Cardiac muscle cell (in vitro differentiated cells and primary cell): Measurements from ENCODE around the gene ITGB1. TPM values are rescaled to one million over a fixed set of nuclear protein-coding genes. Genes with fewer than 3 reads are reported as not detected.

ENCODE experiments used
- DNase-seq, 2 donors: peaks; one replicate each; pipeline versions ENCODE4 v3.0.0 to v3.0.0-alpha.2; 2010 to 2017; ENCODE audit warnings: low read depth in 1 of 2, low spot score in 1 of 2
- H3K27ac ChIP-seq: fragments of 200-600 bp; sonication (generic); 2 replicates; pipeline ENCODE4 v1.5.1; 2016
- H3K27me3 ChIP-seq: fragments of 200-600 bp; sonication (generic); 2 replicates; pipeline ENCODE4 v1.6.0; 2016; ENCODE audit warnings: control low read depth
- H3K36me3 ChIP-seq: fragments of 200-600 bp; sonication (generic); 2 replicates; pipeline ENCODE4 v1.5.1; 2016; ENCODE audit warnings: control low read depth
- H3K4me1 ChIP-seq: fragments of 200-600 bp; sonication (generic); 2 replicates; pipeline ENCODE4 v1.8.1; 2017; ENCODE audit warnings: low read depth, mild to moderate bottlenecking, mixed run types
- H3K4me3 ChIP-seq: fragments of 200-600 bp; sonication (generic); 2 replicates; pipeline ENCODE4 v1.5.1; 2016; ENCODE audit warnings: mild to moderate bottlenecking
- H3K9me3 ChIP-seq: fragments of 200-600 bp; sonication (generic); 2 replicates; pipeline ENCODE4 v1.5.1; 2017; ENCODE audit warnings: low read depth, mild to moderate bottlenecking, control low read depth
- polyA plus RNA-seq: library from polyadenylated mRNA; unstranded; fragments of >200 nt; fragmentation: Nextera tagmentation; extraction: Ambion mirVana; gene quantifications from 2 replicates; pipeline ENCODE4 v1.2.1, GENCODE V29; 2016
- total RNA-seq: library from RNA; depleted of rRNA; stranded (reverse); fragments of >200 nt; gene quantifications from 2 replicates; pipeline ENCODE4 v1.2.3, GENCODE V29; 2016
- TF ChIP-seq, protein P1 (sequence below): IDR thresholded peaks from 2 replicates; pipeline ENCODE4 v1.5.1; 2012; ENCODE audit warnings: low read depth, mild to moderate bottlenecking, low read length

The ITGB1 gene
- total and polyA plus RNA-seq, 2 experiments from 2014 or later = 321 to 490 TPM

- TF ChIP-seq, protein P1, sequence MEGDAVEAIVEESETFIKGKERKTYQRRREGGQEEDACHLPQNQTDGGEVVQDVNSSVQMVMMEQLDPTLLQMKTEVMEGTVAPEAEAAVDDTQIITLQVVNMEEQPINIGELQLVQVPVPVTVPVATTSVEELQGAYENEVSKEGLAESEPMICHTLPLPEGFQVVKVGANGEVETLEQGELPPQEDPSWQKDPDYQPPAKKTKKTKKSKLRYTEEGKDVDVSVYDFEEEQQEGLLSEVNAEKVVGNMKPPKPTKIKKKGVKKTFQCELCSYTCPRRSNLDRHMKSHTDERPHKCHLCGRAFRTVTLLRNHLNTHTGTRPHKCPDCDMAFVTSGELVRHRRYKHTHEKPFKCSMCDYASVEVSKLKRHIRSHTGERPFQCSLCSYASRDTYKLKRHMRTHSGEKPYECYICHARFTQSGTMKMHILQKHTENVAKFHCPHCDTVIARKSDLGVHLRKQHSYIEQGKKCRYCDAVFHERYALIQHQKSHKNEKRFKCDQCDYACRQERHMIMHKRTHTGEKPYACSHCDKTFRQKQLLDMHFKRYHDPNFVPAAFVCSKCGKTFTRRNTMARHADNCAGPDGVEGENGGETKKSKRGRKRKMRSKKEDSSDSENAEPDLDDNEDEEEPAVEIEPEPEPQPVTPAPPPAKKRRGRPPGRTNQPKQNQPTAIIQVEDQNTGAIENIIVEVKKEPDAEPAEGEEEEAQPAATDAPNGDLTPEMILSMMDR = no peak
- DNase-seq = peak in 1 of 2 donors; percentile 4
- H3K4me1 ChIP-seq = no peaks in the 10 kb centered on the region
- no peak overlapping the region for H3K4me3 ChIP-seq
- H3K36me3 ChIP-seq = no peaks in the 10 kb centered on the region
- H3K27me3 ChIP-seq = no peaks in the 10 kb centered on the region
- no peak overlapping the region for H3K27ac ChIP-seq
- H3K9me3 ChIP-seq = no peaks in the 10 kb centered on the region
Measured at GRCh38 chr10:32851301-32851700, 106.7 kb downstream of the ITGB1 start.
